HepG2 (cell line): ENCODE results near the gene ANP32B. TPM values are rescaled to one million over a fixed set of nuclear protein-coding genes. Genes with fewer than 3 reads are reported as not detected.
A peak's percentile ranks its signal among the peaks of the same experiment; 100 is the strongest.

ENCODE experiments used
- ATAC-seq: fragments of 200-7000 bp; cut with Tn5 transposase; 3 replicates; pipeline ENCODE4 v1.9.1; 2020; ENCODE audit warnings: mild to moderate bottlenecking, moderate library complexity
- BruUV-seq: library from RNA; stranded (reverse); fragments of 400-500 nt; replicated peaks from 2 replicates; lab custom pipeline; 2021; lab: Mats Ljungman, UMichigan
- CTCF ChIA-PET: fragments of 300-600 bp; formaldehyde crosslinking; extraction: SDS; loops from one replicate; lab custom pipeline; 2021; ENCODE audit warnings: low total read pairs, inconsistent platforms, low intra/inter-chr PET ratio; lab: Yijun Ruan, JAX
- POLR2A ChIA-PET: fragments of 350-600 bp; sonication (Branson Sonifier 250); formaldehyde crosslinking; loops from one replicate; lab custom pipeline; 2020; ENCODE audit warnings: antibody characterized with exemption, inconsistent platforms; lab: Yijun Ruan, JAX
- DNase-seq: peaks from one replicate; pipeline ENCODE4 v3.0.0-alpha.2; 2015; ENCODE audit warnings: low spot score
- FAIRE-seq: peaks from 3 replicates; lab custom pipeline; 2011; peaks lifted over from hg19 to GRCh38; lab: Jason Lieb, UNC
- H2AFZ ChIP-seq: one replicate; pipeline ENCODE4 v1.6.1; 2011; ENCODE audit warnings: low read length, inconsistent platforms
- H3K27ac ChIP-seq: fragments of 300-600 bp; 3 replicates; pipeline ENCODE4 v1.8.0; 2011; ENCODE audit warnings: mixed run types, mild to moderate bottlenecking, mixed read lengths, low read length, inconsistent platforms; ENCODE audit not compliant: insufficient read depth; ENCODE audit errors: extremely low read length
- H3K27me3 ChIP-seq, 2 experiments: fragments of 200-600 bp in 1 of 2; 2 replicates in 1 of 2; 3 replicates in 1 of 2; pipeline versions ENCODE4 v1.6.0 to v1.8.0; 2011; ENCODE audit warnings: low read length in 2 of 2, mild to moderate bottlenecking in 2 of 2, moderate library complexity in 2 of 2, inconsistent platforms in 1 of 2; ENCODE audit not compliant: insufficient read depth in 2 of 2, control insufficient read depth in 1 of 2
- H3K36me3 ChIP-seq, 2 experiments: fragments of 200-600 bp in 1 of 2; replicated peaks in 1 of 2; 2 replicates in 1 of 2; 3 replicates in 1 of 2; pipeline versions ENCODE4 v1.5.1 to v1.8.0; 2011; ENCODE audit warnings: low read length in 2 of 2, inconsistent platforms in 1 of 2; ENCODE audit not compliant: insufficient read depth in 2 of 2, control insufficient read depth in 1 of 2
- H3K4me1 ChIP-seq: 2 replicates; pipeline ENCODE4 v1.5.1; 2012; ENCODE audit warnings: low read length, inconsistent platforms; ENCODE audit not compliant: insufficient read depth
- H3K4me2 ChIP-seq: 2 replicates; pipeline ENCODE4 v1.6.0; 2011; ENCODE audit warnings: low read depth, low read length, inconsistent platforms
- H3K4me3 ChIP-seq, 3 experiments: fragments of 200-600 bp in 1 of 3; sonication (generic), shearing (Covaris generic) in 1 of 3; replicated peaks in 1 of 3; 2 replicates each; pipeline ENCODE4 v1.5.1; 2011 to 2016; ENCODE audit warnings: low read length in 3 of 3, inconsistent platforms in 2 of 3, low read depth in 2 of 3, mild to moderate bottlenecking in 2 of 3, control low read depth in 1 of 3, mixed read lengths in 1 of 3; ENCODE audit not compliant: insufficient read depth in 1 of 3
- H3K79me2 ChIP-seq: one replicate; pipeline ENCODE4 v1.6.1; 2011; ENCODE audit warnings: low read length, inconsistent platforms; ENCODE audit not compliant: insufficient read depth
- H3K9ac ChIP-seq: 2 replicates; pipeline ENCODE4 v1.6.0; 2011; ENCODE audit warnings: mild to moderate bottlenecking, low read depth, low read length, inconsistent platforms; ENCODE audit not compliant: insufficient read depth
- H3K9me3 ChIP-seq: 2 replicates; pipeline ENCODE4 v1.5.1; 2012; ENCODE audit warnings: mild to moderate bottlenecking, low read length
- H4K20me1 ChIP-seq: 2 replicates; pipeline ENCODE4 v1.6.0; 2011; ENCODE audit warnings: inconsistent platforms, mild to moderate bottlenecking, low read length, moderate library complexity; ENCODE audit not compliant: insufficient read depth
- AGO1 ChIP-seq: fragments of 200-400 bp; formaldehyde crosslinking; IDR thresholded peaks from 2 replicates; pipeline ENCODE4 v1.6.1; 2017; ENCODE audit warnings: mild to moderate bottlenecking, low read depth, low read length, moderate library complexity; ENCODE audit not compliant: poor library complexity, severe bottlenecking
- CREM ChIP-seq, 2 experiments: sonication (generic) in 1 of 2; formaldehyde crosslinking in 1 of 2; IDR thresholded peaks; 2 replicates each; pipeline versions ENCODE4 v1.4.0 to v1.6.1; 2016 to 2020; ENCODE audit warnings: antibody characterized with exemption in 1 of 2, mild to moderate bottlenecking in 1 of 2, missing genetic modification reagents in 1 of 2
- DBP ChIP-seq: sonication (generic); formaldehyde crosslinking; IDR thresholded peaks from 2 replicates; pipeline ENCODE4 v1.4.0; 2020; ENCODE audit warnings: missing genetic modification reagents; ENCODE audit errors: not compliant biosample characterization
- ELF4 ChIP-seq: sonication (generic); formaldehyde crosslinking; IDR thresholded peaks from 2 replicates; pipeline ENCODE4 v1.5.0; 2020; ENCODE audit warnings: missing genetic modification reagents, mild to moderate bottlenecking, moderate library complexity, borderline replicate concordance
- FOSL1 ChIP-seq: sonication (generic); formaldehyde crosslinking; IDR thresholded peaks from 2 replicates; pipeline ENCODE4 v1.9.0; 2021; ENCODE audit warnings: missing genetic modification reagents, borderline replicate concordance
- GZF1 ChIP-seq: sonication (generic); formaldehyde crosslinking; IDR thresholded peaks from 2 replicates; pipeline ENCODE4 v1.5.1; 2020; ENCODE audit warnings: mild to moderate bottlenecking, missing genetic modification reagents
- MAF1 ChIP-seq: sonication (generic); formaldehyde crosslinking; IDR thresholded peaks from 2 replicates; pipeline ENCODE4 v1.5.0; 2020; ENCODE audit warnings: missing genetic modification reagents, borderline replicate concordance
- MTF2 ChIP-seq: sonication (generic); formaldehyde crosslinking; IDR thresholded peaks from 2 replicates; pipeline ENCODE4 v1.5.0; 2020; ENCODE audit warnings: missing genetic modification reagents, borderline replicate concordance
- MYC ChIP-seq: sonication (generic); formaldehyde crosslinking; IDR thresholded peaks from 2 replicates; pipeline ENCODE4 v1.9.0; 2021; ENCODE audit warnings: missing genetic modification reagents, borderline replicate concordance
- PHF5A ChIP-seq: IDR thresholded peaks from one replicate; pipeline ENCODE4 v1.6.1; 2018; ENCODE audit warnings: low read depth, missing genetic modification reagents; ENCODE audit not compliant: unreplicated experiment
- POLR2G ChIP-seq: fragments of 200-400 bp; formaldehyde crosslinking; IDR thresholded peaks from 2 replicates; pipeline ENCODE4 v1.6.1; 2018; ENCODE audit warnings: mild to moderate bottlenecking, low read depth, low read length, moderate library complexity
- ZBTB2 ChIP-seq: sonication (generic); formaldehyde crosslinking; IDR thresholded peaks from 2 replicates; pipeline ENCODE4 v1.8.0; 2022; ENCODE audit warnings: low read depth, missing genetic modification reagents
- ZMYM3 ChIP-seq: sonication (generic); formaldehyde crosslinking; IDR thresholded peaks from 2 replicates; pipeline ENCODE4 v1.5.1; 2020; ENCODE audit warnings: mild to moderate bottlenecking, missing genetic modification reagents
- ZNF281 ChIP-seq: sonication (generic); formaldehyde crosslinking; IDR thresholded peaks from 2 replicates; pipeline ENCODE4 v1.4.0; 2020; ENCODE audit warnings: missing genetic modification reagents, borderline replicate concordance
- ZNF484 ChIP-seq: sonication (generic); formaldehyde crosslinking; IDR thresholded peaks from 2 replicates; pipeline ENCODE4 v1.5.1; 2020; ENCODE audit warnings: mild to moderate bottlenecking, low read depth, missing genetic modification reagents, borderline replicate concordance
- WGBS: methylation state at CpG from one replicate; pipeline ENCODE4 v1.1.6; 2017; ENCODE audit warnings: low lambda C conversion rate; 5-methylcytosine and 5-hydroxymethylcytosine counted together
- in situ Hi-C: cut with HindIII; loops from 2 replicates; pipeline ENCODE4 v1.10.0; 2017; ENCODE audit warnings: low pct_unique_long_range_greater_than_20kb; ENCODE audit not compliant: extremely low pct_ligation_motif_present
- intact Hi-C: fragments of 100-400 bp; cut with micrococcal nuclease; formaldehyde crosslinking; loops from one replicate; pipeline ENCODE4 v1.10.0; 2022; ENCODE audit not compliant: unreplicated experiment
- polyA plus RNA-seq, 8 experiments: library from polyadenylated mRNA; depleted of rRNA in 3 of 8; stranded (reverse) in 7 of 8; unstranded in 1 of 8; fragments of >200 nt; fragmentation: Illumina TruSeq in 4 of 8; extraction: Trizol in 4 of 8; gene quantifications; 2 replicates each; pipeline versions ENCODE4 v1.2.1 to v1.2.3, GENCODE V29; 2011 to 2016; ENCODE audit warnings: low read depth in 4 of 8, missing spikeins in 1 of 8, mixed read lengths in 1 of 8; ENCODE audit not compliant: insufficient read depth in 1 of 8
- total RNA-seq, 5 experiments: library from RNA; depleted of rRNA; stranded (reverse); fragments of >200 nt; fragmentation: Illumina TruSeq; extraction: Trizol; gene quantifications; 2 replicates each; pipeline ENCODE4 v1.2.3, GENCODE V29; 2016; ENCODE audit warnings: low read depth in 1 of 5

The ANP32B gene
- total and polyA plus RNA-seq, 2 of the 13 experiments (the other 11 are each of a cell fraction or from before 2014, with no cell fraction given), result 22.1 to 37.5 TPM

DNA sequence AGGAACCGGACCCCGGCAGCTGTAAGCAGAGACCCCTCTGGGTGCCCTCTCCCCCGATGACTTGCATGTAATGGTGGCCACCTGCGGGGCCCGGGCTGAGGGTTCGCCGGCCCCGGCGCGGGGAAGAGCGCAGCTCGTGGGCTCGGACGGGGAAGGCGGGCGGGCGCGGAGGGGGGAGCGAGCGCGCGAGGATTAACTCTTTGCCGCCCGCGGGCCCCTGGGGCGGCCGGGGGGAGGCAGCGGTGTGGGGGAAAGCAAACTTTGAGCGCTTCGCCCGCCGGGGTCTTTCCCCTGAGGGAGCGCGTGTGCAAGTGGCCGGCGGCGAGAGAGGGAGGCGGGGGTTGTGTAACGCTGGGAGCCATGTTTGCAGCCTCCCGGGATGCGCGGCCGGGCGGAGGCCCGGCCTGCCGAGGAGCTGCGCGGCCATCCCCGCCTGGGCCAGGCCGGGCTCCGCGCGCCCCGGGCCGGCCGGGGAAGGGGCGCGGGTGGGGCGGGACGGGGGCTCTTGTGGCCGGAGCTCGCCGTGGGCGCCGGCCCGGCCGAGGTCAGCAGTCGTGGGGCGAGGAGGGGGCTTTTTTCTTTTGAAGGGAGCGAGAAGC is 547 bp downstream of the ANP32B start:
- Histone ChIP-seq H4K20me1 (peaks cover 16% of the 10 kb centered on the region), H3K27me3 (no peaks in the 10 kb centered on the region; a peak in 2 of 5 replicates), H2AFZ (no peak overlapping the region), H3K27ac (peak overlapping the region; percentile 95), H3K79me2 (peaks cover 52% of the 10 kb centered on the region), H3K36me3 (peaks cover 0 to 3% of the 10 kb centered on the region in 2 experiments; a peak in 1 of 5 replicates), H3K9ac (peak overlapping the region; percentile 95), H3K4me3 (peak overlapping the region; percentile 84 to 93 (median 90)), H3K4me2 (peak overlapping the region; percentile 85), H3K4me1 (peaks cover 59% of the 10 kb centered on the region), H3K9me3 (no peaks in the 10 kb centered on the region)
- ChIA-PET POLR2A (interaction anchor here (1.0 to 2.9 kb wide), 13 partner anchors 9 to 351 kb away, joined by 3 to 28 read pairs (median 5); partner anchors contain the start of genes CORO2A, NANS, NCBP1 and TRMO), CTCF (no interaction called here)
- FAIRE-seq (no peak), DNase-seq (no peak), ATAC-seq (peak; percentile 64)
- WGBS, result no CpG with 5 or more reads among the region's 70 CpGs
- BruUV-seq, result TSS peak; percentile 41
- intact Hi-C loops (loop anchor here (2.0 to 10.0 kb wide), 2 partner anchors 61 to 349 kb away; partner anchors contain the start of genes NCBP1, TRMO and TSTD2), in situ Hi-C loops (loop anchor here (10.0 kb wide), 1 partner anchor 59 kb away; the partner anchor contains the start of gene TRMO)
- TF ChIP-seq ELF4 (CRISPR knock-in tag) (no peak), AGO1 (no peak), POLR2G (0 out of 2 replicates have a peak, but pooled peaks have one; percentile 9), MYC (peak; percentile 10), GZF1 (CRISPR knock-in tag) (no peak), DBP (CRISPR knock-in tag) (no peak), MAF1 (CRISPR knock-in tag) (no peak), PHF5A (no peak), MTF2 (CRISPR knock-in tag) (no peak), ZNF484 (0 out of 2 replicates have a peak, but pooled peaks have one; percentile 7), ZNF281 (no peak), CREM (IDR thresholded peaks at IDR 0.05) (no peak), CREM (CRISPR knock-in tag; IDR thresholded peaks at IDR 0.05) (no peak), FOSL1 (no peak), ZMYM3 (CRISPR knock-in tag) (no peak), ZBTB2 (0 out of 2 replicates have a peak, but pooled peaks have one; percentile 6)
